Measurements from ENCODE around the gene PRKCE.

PRKCE gene

GRCh38 chr2:46062637-46063412 is 411.4 kb downstream of the PRKCE start:
- Mint-ChIP-seq H3K4me1 (ENCODE audit: low read depth) (peaks cover 6% of the 10 kb centered on the region), H3K9me3 (no peaks in the 10 kb centered on the region), H3K36me3 (ENCODE audit: low read depth) (no peaks in the 10 kb centered on the region), H3K27ac (no peak overlapping the region), H3K27me3 (no peaks in the 10 kb centered on the region), H3K4me3 (no peak overlapping the region)
- intact Hi-C loops (cut with micrococcal nuclease): loop anchor here (1.0 to 5.0 kb wide), 2 partner anchors 234 to 300 kb away; partner anchors contain the start of gene EPAS1

DNA sequence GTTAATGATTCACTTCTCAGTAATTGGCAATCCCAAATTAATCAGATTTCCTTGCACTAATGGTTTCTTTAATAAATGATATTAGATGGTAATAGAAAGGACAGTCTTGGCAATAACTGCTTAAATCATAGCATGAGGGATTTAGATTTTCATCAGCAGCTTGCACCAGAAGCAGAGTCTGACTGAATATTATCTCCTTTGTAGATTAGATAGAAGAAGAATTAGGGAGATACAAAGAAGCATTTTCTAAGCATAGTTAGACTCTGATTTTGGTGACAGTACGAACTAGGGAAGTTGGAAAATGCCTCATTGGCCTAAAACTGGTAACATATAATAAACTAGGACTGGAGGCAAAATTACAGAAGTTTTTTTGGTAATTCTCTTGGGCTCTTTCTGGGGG is 412.9 kb downstream of the PRKCE start:
- Mint-ChIP-seq H3K4me3 (no peak overlapping the region), H3K4me1 (ENCODE audit: low read depth) (peaks cover 6% of the 10 kb centered on the region), H3K27me3 (no peaks in the 10 kb centered on the region), H3K27ac (no peak overlapping the region), H3K36me3 (ENCODE audit: low read depth) (no peaks in the 10 kb centered on the region), H3K9me3 (no peaks in the 10 kb centered on the region)
- intact Hi-C loops (cut with micrococcal nuclease): loop anchor here (5.0 kb wide), 1 partner anchor 233 kb away; the partner anchor contains the start of gene EPAS1

DNA sequence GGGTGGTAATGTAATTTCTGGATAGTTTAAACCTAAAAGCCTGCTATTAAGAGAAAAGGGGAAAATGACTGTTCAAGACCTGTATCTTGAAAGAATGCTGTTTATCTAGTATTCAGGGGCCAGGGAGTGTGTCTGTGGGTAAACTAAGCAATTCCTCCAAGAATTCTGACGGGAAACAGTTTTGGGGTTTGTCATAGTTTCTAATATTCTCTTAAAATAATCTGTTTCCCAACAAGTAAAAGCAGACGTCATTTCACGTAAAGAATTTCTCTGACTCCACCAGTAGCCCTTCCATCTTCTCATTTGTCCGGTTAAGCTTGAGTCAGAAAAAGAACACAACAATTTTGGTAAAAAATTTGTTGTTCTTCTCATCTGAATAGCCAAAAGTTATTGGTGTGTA is 413.7 kb downstream of the PRKCE start:
- Mint-ChIP-seq H3K4me3 (no peak overlapping the region), H3K4me1 (ENCODE audit: low read depth) (peaks cover 6% of the 10 kb centered on the region), H3K36me3 (ENCODE audit: low read depth) (no peaks in the 10 kb centered on the region), H3K27me3 (no peaks in the 10 kb centered on the region), H3K9me3 (no peaks in the 10 kb centered on the region), H3K27ac (no peak overlapping the region)
- intact Hi-C loops (cut with micrococcal nuclease): no loop called here

- Mint-ChIP-seq H3K27me3 (no peaks in the 10 kb centered on the region), H3K36me3 (ENCODE audit: low read depth) (no peaks in the 10 kb centered on the region), H3K4me1 (ENCODE audit: low read depth) (peaks cover 6% of the 10 kb centered on the region), H3K27ac (no peak overlapping the region), H3K4me3 (no peak overlapping the region), H3K9me3 (no peaks in the 10 kb centered on the region)
- intact Hi-C loops (cut with micrococcal nuclease): no loop called here
These were observed 414.6 kb downstream of the PRKCE start for GRCh38 chr2:46066116-46066515.

- no peak overlapping the region for H3K27ac Mint-ChIP-seq
These were observed 415.1 kb downstream of the PRKCE start for GRCh38 chr2:46066601-46067000.

GRCh38 chr2:46067062-46067461 is 415.6 kb downstream of the PRKCE start:
- Mint-ChIP-seq H3K9me3 (no peaks in the 10 kb centered on the region), H3K4me3 (no peak overlapping the region), H3K27ac (no peak overlapping the region), H3K4me1 (ENCODE audit: low read depth) (peaks cover 6% of the 10 kb centered on the region), H3K27me3 (no peaks in the 10 kb centered on the region), H3K36me3 (ENCODE audit: low read depth) (no peaks in the 10 kb centered on the region)
- intact Hi-C loops (cut with micrococcal nuclease): no loop called here

More at GRCh38 chr2:46066601-46067000, 415.1 kb downstream of the PRKCE start:
- intact Hi-C loops (cut with micrococcal nuclease): no loop called here
- Mint-ChIP-seq H3K4me1 (ENCODE audit: low read depth) (peaks cover 6% of the 10 kb centered on the region), H3K36me3 (ENCODE audit: low read depth) (no peaks in the 10 kb centered on the region), H3K9me3 (no peaks in the 10 kb centered on the region), H3K27me3 (no peaks in the 10 kb centered on the region), H3K4me3 (no peak overlapping the region)

GRCh38 chr2:46067501-46068305 is 416.2 kb downstream of the PRKCE start:
- Mint-ChIP-seq H3K4me1 (ENCODE audit: low read depth) (peaks cover 6% of the 10 kb centered on the region), H3K27ac (no peak overlapping the region), H3K4me3 (no peak overlapping the region), H3K27me3 (no peaks in the 10 kb centered on the region), H3K9me3 (no peaks in the 10 kb centered on the region), H3K36me3 (ENCODE audit: low read depth) (no peaks in the 10 kb centered on the region)
- intact Hi-C loops (cut with micrococcal nuclease): no loop called here

- peaks cover 3% of the 10 kb centered on the region for H3K27me3 Mint-ChIP-seq
- H3K36me3 Mint-ChIP-seq (ENCODE audit: low read depth): no peaks in the 10 kb centered on the region
- H3K9me3 Mint-ChIP-seq: no peaks in the 10 kb centered on the region
- peaks cover 5% of the 10 kb centered on the region for H3K4me1 Mint-ChIP-seq (ENCODE audit: low read depth)
- H3K27ac Mint-ChIP-seq: no peak overlapping the region
- H3K4me3 Mint-ChIP-seq: no peak overlapping the region
- intact Hi-C loops (cut with micrococcal nuclease): no loop called here
These were observed 417.2 kb downstream of the PRKCE start for GRCh38 chr2:46068636-46069035.

GRCh38 chr2:46071074-46071473 is 419.6 kb downstream of the PRKCE start:
- H3K27me3 Mint-ChIP-seq: peaks cover 3% of the 10 kb centered on the region
- intact Hi-C loops (cut with micrococcal nuclease): no loop called here
- no peak overlapping the region for H3K4me3 Mint-ChIP-seq
- no peaks in the 10 kb centered on the region for H3K36me3 Mint-ChIP-seq (ENCODE audit: low read depth)
- H3K4me1 Mint-ChIP-seq (ENCODE audit: low read depth): peaks cover 10% of the 10 kb centered on the region
- H3K27ac Mint-ChIP-seq: no peak overlapping the region
- no peaks in the 10 kb centered on the region for H3K9me3 Mint-ChIP-seq

DNA sequence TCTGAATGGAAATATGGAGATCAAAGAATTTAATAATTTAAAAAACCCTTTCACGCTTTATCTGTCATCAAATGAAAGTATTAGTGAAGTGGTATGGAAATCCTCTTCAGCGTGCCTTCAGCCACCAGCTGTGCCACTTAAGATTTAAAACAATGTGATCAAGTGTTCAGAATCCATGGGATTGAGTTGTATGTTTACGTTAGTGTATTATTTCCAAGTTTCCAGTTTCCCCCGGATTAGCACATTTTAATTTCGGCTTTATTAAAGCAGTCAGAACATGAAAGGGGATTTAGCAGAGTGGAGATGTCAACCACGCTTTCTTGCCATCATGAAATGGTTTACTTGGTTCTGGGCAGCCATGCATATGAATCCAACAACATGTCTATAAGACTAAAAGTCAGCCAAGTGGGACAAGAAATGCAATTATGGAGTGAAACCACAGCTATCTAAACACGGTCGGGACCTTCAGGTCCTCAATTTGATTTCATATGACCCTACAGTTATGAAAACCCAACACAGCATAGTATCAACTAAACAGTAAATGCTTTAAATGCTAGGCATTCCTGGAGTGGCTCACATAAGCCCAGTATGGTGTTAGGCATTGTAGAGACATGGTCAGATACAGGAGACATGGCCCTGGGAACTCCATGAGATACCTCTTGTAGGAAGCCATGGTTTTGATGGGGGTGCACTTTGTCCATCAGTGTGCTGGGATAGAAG is 420.8 kb downstream of the PRKCE start:
- Mint-ChIP-seq H3K36me3 (ENCODE audit: low read depth) (no peaks in the 10 kb centered on the region), H3K9me3 (no peaks in the 10 kb centered on the region), H3K4me1 (ENCODE audit: low read depth) (peaks cover 13% of the 10 kb centered on the region), H3K4me3 (no peak overlapping the region), H3K27ac (no peak overlapping the region), H3K27me3 (peaks cover 3% of the 10 kb centered on the region)
- intact Hi-C loops (cut with micrococcal nuclease): no loop called here

DNA sequence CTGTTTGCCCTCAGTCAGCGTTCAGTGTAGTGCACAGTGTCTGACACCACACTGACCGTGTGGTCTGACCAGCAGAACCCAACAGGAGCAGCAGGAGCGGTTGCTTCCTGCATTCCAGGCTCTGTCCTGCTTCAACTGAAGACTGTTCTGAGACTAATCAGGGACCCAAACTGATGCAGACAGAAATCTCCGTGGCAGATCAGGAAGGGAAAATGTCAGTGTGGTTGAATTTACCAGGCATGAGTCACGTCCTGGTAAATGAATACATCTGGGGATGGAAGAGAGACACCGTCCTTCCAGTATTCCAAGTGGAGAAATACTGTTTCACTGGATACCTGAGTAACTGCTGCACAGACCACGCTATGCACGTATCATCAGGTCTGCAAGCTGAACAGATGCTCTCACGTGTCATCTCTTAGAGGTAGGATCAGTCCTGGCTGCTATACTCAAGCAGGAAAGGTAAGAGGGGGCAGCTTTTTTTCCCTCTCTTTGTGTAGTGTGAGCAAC is 422.1 kb downstream of the PRKCE start:
- H3K4me3 Mint-ChIP-seq: no peak overlapping the region
- H3K27me3 Mint-ChIP-seq: peaks cover 3% of the 10 kb centered on the region
- no peak overlapping the region for H3K27ac Mint-ChIP-seq
- H3K4me1 Mint-ChIP-seq (ENCODE audit: low read depth): peaks cover 21% of the 10 kb centered on the region
- H3K9me3 Mint-ChIP-seq: no peaks in the 10 kb centered on the region
- intact Hi-C loops (cut with micrococcal nuclease): no loop called here
- H3K36me3 Mint-ChIP-seq (ENCODE audit: low read depth): no peaks in the 10 kb centered on the region

GRCh38 chr2:46074501-46074900 is 423.0 kb downstream of the PRKCE start:
- Mint-ChIP-seq H3K4me1 (ENCODE audit: low read depth) (peaks cover 23% of the 10 kb centered on the region), H3K27ac (no peak overlapping the region), H3K9me3 (no peaks in the 10 kb centered on the region), H3K27me3 (peaks cover 3% of the 10 kb centered on the region), H3K4me3 (no peak overlapping the region), H3K36me3 (ENCODE audit: low read depth) (no peaks in the 10 kb centered on the region)
- intact Hi-C loops (cut with micrococcal nuclease): no loop called here

GRCh38 chr2:46075848-46076247 is 424.4 kb downstream of the PRKCE start:
- Mint-ChIP-seq H3K4me3 (no peak overlapping the region), H3K9me3 (no peaks in the 10 kb centered on the region), H3K4me1 (ENCODE audit: low read depth) (peaks cover 23% of the 10 kb centered on the region), H3K36me3 (ENCODE audit: low read depth) (no peaks in the 10 kb centered on the region), H3K27ac (no peak overlapping the region), H3K27me3 (peaks cover 3% of the 10 kb centered on the region)
- intact Hi-C loops (cut with micrococcal nuclease): no loop called here

GRCh38 chr2:46076251-46076650 is 424.8 kb downstream of the PRKCE start:
- Mint-ChIP-seq H3K36me3 (ENCODE audit: low read depth) (no peaks in the 10 kb centered on the region), H3K9me3 (no peaks in the 10 kb centered on the region), H3K27ac (no peak overlapping the region), H3K4me1 (ENCODE audit: low read depth) (peaks cover 24% of the 10 kb centered on the region), H3K4me3 (no peak overlapping the region), H3K27me3 (peaks cover 3% of the 10 kb centered on the region)
- intact Hi-C loops (cut with micrococcal nuclease): no loop called here
